Motor neuron (in vitro differentiated cells): ENCODE data around the gene RAB31. TPM values are rescaled to one million over a fixed set of nuclear protein-coding genes. Genes with fewer than 3 reads are reported as not detected.
"Not testable (repeated sequence)": the region's sequence is repeated elsewhere in the genome, so short reads cannot be mapped to it uniquely, and the experiment has no call there.

ENCODE experiments used
- ATAC-seq, 8 experiments: fragments of 200-7000 bp; cut with Tn5 transposase; replicated peaks in 6 of 8; 2 replicates each; pipeline ENCODE4 v1.8.0; 2021; ENCODE audit warnings: mild to moderate bottlenecking in 8 of 8, moderate library complexity in 8 of 8
- H3K27ac ChIP-seq, 2 donors: fragments of 250-450 bp; sonication (Bioruptor Pico); 2 replicates each; pipeline ENCODE4 v1.9.0; 2021; ENCODE audit warnings: antibody characterized with exemption in 2 of 2, mild to moderate bottlenecking in 2 of 2, moderate library complexity in 1 of 2
- H3K4me1 ChIP-seq, 2 donors: fragments of 250-450 bp; sonication (Bioruptor Pico); replicated peaks in 1 of 2; 2 replicates each; pipeline ENCODE4 v1.6.1; 2021; ENCODE audit warnings: antibody characterized with exemption in 2 of 2, mild to moderate bottlenecking in 2 of 2, moderate library complexity in 1 of 2
- H3K4me3 ChIP-seq, 5 donors: fragments of 250-450 bp; sonication (Bioruptor Pico); 2 replicates each; pipeline ENCODE4 v1.9.0; 2021; ENCODE audit warnings: antibody characterized with exemption in 5 of 5, mild to moderate bottlenecking in 5 of 5, moderate library complexity in 4 of 5
- WGBS, 10 experiments: fragments of 450-650 bp; shearing (Covaris generic); methylation state at CpG; one replicate each; pipeline ENCODE4 v1.0.0; 2022; 5-methylcytosine and 5-hydroxymethylcytosine counted together
- in situ Hi-C, 9 experiments: fragments of 400-800 bp; cut with MboI; loops; one replicate each; pipeline ENCODE4 v1.15.0; 2021; ENCODE audit warnings: low sequenced_read_pairs in 9 of 9, low pct_unique_long_range_greater_than_20kb in 2 of 9; ENCODE audit not compliant: unreplicated experiment in 9 of 9
- total RNA-seq, 8 experiments: library from RNA; unstranded; fragments of 300-600 nt; gene quantifications; 2 replicates each; pipeline versions ENCODE4 v1.2.3 to v1.2.4, GENCODE V29; 2022

RAB31 gene
- total RNA-seq, 8 experiments from 2014 or later = 2.8 to 55.2 (median 21.1) TPM

DNA sequence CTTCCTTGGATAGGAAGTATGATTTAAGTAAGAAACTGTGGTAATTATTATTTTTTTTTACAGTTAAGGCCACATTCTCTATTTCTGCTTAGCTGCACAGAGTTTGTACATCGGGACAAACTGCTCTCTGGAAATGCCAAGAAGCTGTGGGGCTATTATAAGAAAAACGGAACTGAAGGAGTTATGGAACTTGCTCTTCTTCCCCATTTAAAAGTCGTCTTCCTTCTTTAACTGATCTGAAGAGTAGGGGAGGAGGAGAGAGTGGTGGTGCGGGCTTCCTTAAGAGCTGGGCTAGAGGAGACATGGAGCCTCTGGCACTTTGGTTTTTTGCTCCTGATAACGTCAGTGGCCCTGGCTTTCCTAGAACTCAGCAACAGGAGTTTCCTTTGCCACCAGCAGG lies 54.4 kb downstream of the RAB31 start:
- 86 to 100% (median 93%) methylated on average over 1 to 5 of the region's 5 CpGs; no CpG with 5 or more reads in 1 of the 10 experiments for WGBS, 10 experiments
- ATAC-seq = no peak
- Histone ChIP-seq H3K4me1 (peaks cover 6 to 19% of the 10 kb centered on the region in 2 donors), H3K4me3 (no peak overlapping the region), H3K27ac (no peak overlapping the region)
- in situ Hi-C loops = loop anchor here in 1 of 9 experiments (25.0 kb wide), 1 partner anchor 150 kb away; the partner anchor contains the start of gene PPP4R1

DNA sequence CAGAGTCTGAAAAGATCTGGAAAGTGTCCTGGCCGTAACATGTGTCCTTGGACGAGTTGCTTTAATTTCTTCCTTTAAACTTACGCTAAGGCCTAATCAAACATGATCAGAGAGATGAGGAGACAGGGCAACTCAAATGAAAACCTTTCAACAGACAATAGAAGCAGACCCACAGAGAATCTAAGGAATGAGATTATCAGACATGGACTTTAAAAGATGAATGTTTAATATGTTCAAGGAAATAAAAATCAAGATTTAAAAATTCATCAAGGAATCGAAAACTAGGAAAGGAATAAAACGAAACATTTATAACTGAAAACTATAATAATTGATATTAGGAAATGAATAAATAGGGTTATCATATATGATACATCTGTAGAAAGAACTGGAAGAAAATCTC lies 55.1 kb downstream of the RAB31 start:
- Histone ChIP-seq H3K4me3 (no peak overlapping the region), H3K4me1 (peaks cover 0 to 13% of the 10 kb centered on the region in 2 donors), H3K27ac (no peak overlapping the region)
- 83 to 100% (median 96%) methylated on average over 1 to 5 of the region's 5 CpGs for WGBS, 10 experiments
- in situ Hi-C loops = loop anchor here in 1 of 9 experiments (25.0 kb wide), 1 partner anchor 151 kb away; the partner anchor contains the start of gene PPP4R1
- ATAC-seq = no peak

DNA sequence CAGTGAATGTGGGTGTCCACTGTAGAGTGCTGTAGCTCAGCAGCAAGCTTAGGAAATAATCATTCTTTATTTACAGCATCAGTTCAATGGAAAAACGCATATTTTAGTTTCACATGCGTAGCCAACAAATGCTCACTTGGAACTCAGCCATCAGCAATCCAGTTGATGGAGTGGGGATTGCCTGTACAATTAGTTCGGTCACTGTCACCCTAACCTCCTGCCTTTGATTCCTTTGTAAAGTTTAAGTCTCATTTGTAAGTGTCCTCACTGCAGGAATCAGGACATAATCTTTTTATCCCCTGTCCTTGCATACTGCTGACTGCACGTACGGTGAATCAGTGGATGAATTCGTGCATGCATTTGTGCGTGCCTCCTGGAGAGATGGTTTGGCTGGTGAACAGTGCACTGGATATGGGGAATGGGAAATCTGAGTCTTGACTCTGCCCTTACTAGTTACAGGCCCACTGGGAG lies 55.9 kb downstream of the RAB31 start:
- Histone ChIP-seq H3K4me3 (no peak overlapping the region), H3K4me1 (peaks cover 0 to 7% of the 10 kb centered on the region in 2 donors), H3K27ac (no peak overlapping the region)
- peak; percentile 53 to 80 (median 73) for ATAC-seq
- 6 to 100% (median 67%) methylated on average over 1 to 7 of the region's 7 CpGs; no CpG with 5 or more reads in 1 of the 10 experiments for WGBS, 10 experiments
- in situ Hi-C loops = loop anchor here in 1 of 9 experiments (25.0 kb wide), 1 partner anchor 152 kb away; the partner anchor contains the start of gene PPP4R1

DNA sequence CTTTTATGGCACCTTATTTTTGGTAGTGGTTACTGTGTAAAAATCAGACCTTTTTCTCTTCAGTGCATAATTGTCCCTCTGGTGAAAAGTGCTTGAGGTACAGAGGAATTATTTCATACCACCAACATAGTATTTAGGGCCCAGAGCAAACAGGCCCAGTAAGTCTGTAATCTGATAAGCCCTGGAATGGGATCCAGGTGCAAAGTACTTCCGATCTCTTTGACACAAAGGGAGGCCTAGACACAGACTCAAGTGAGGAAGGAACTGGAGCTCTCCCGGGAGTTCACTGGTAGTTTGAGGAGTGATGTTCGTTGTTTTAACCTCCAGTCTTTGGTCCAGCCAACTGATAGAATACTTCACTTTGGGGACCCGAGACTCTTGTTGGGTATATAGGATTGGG lies 57.4 kb downstream of the RAB31 start:
- WGBS, 10 experiments = 70 to 100% (median 88%) methylated on average over 1 to 4 of the region's 4 CpGs; no CpG with 5 or more reads in 3 of the 10 experiments
- H3K27ac ChIP-seq = no peak overlapping the region
- ATAC-seq = no peak
- H3K4me3 ChIP-seq = no peak overlapping the region
- in situ Hi-C loops = loop anchor here in 1 of 9 experiments (25.0 kb wide), 1 partner anchor 153 kb away; the partner anchor contains the start of gene PPP4R1
- H3K4me1 ChIP-seq = peaks cover 0 to 7% of the 10 kb centered on the region in 2 donors

DNA sequence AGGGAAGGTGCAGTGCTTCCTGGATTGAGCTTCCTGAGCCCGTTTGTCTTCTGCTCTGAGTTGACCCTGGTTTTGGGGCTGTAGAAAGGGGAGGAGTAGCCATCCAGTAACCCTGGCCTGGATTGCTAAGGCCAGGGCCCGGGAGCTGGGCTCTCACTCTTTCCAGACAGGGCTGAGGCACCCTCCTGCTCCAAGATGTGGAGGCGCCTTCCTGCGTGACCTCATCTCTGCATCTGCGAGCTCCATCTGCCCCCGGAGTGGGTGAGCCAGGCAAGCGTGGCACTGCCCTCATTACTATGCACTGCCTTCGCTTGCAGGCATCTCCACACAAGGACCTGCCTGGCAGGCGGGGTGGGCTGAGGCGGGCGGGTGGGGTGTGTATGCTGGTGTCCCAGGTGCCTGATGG lies 58.0 kb downstream of the RAB31 start:
- ATAC-seq = peak in 4 of 8 experiments; percentile 23 to 51 (median 34)

DNA sequence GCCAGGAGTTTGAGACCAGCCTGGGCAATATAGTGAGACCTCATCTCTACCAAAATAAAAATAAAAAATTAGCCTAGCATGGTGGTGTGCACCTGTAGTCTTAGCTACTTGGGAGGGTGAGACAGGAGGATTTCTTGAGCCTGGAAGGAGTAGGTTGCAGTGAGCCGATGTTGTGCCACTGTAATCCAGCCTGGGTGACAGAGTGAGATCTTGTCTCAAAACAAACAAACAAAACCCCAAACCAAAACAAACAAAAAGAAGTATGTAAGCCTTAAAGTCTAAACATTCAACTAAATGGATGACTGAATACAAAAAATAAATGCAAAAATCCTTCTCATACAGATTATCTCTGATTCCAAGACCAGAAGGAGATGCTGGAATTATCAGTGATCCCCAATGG lies 58.6 kb downstream of the RAB31 start:
- WGBS, 10 experiments = 83 to 100% (median 100%) methylated on average over 1 of the region's 1 CpG; no CpG with 5 or more reads in 6 of the 10 experiments
- ATAC-seq = no peak
- Histone ChIP-seq H3K27ac (no peak overlapping the region), H3K4me1 (peaks cover 0 to 7% of the 10 kb centered on the region in 2 donors), H3K4me3 (no peak overlapping the region)
- in situ Hi-C loops = loop anchor here in 1 of 9 experiments (25.0 kb wide), 1 partner anchor 154 kb away; the partner anchor contains the start of gene PPP4R1

More for the DNA sequence above, 58.0 kb downstream of the RAB31 start:
- in situ Hi-C loops = loop anchor here in 1 of 9 experiments (25.0 kb wide), 1 partner anchor 154 kb away; the partner anchor contains the start of gene PPP4R1
- Histone ChIP-seq H3K4me1 (peaks cover 0 to 7% of the 10 kb centered on the region in 2 donors), H3K4me3 (no peak overlapping the region), H3K27ac (no peak overlapping the region)
- 84 to 100% methylated on average over 4 to 6 of the region's 11 CpGs; no CpG with 5 or more reads in 8 of the 10 experiments for WGBS, 10 experiments

DNA sequence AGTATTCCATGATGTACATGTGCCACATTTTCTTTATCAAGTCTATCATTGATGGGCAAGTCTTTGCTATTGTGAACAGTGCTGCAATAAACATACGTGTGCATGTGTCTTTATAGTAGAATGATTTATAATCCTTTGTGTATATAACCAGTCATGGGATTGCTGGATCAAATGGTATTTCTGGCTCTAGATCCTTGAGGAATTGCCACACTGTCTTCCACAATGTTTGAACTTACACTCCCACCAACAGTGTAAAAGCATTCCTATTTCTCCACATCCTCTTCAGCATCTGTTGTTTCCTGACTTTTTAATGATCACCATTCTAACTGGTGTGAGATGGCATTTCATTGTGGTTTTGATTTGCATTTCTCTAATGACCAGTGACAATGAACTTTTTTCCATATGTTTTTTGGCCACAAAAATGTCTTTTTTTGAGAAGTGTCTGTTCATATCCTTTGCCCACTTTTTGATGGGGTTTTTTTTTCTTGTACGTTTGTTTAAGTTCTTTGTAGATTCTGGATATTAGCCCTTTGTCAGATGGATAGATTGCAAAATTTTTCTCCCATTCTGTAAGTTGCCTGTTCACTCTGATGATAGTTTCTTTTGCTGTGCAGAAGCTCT lies 60.1 kb downstream of the RAB31 start:
- peaks cover 0 to 12% of the 10 kb centered on the region in 2 donors for H3K4me1 ChIP-seq
- not testable (repeated sequence) for H3K27ac ChIP-seq, ATAC-seq, H3K4me3 ChIP-seq
- WGBS, 10 experiments = 58 to 100% (median 96%) methylated on average over 1 to 2 of the region's 2 CpGs
- in situ Hi-C loops = loop anchor here in 1 of 9 experiments (25.0 kb wide), 1 partner anchor 156 kb away; the partner anchor contains the start of gene PPP4R1

DNA sequence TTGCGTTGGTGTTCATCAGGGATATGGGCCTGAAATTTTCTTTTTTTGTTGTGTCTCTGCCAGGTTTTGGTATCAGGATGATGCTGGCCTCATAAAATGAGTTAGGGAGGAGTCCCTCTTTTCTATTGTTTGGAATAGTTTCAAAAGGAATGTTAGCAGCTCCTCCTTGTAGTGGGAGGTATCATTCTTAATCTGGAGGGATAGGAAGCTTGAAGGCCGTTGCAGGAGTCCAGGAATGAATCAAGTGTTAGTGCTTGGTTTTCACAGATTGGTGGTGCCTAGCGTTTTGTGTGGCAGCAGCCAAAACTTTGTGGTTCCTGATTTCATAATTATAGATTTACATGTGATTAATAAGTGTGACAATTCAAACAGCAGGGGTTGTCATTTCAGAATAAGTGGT lies 62.0 kb downstream of the RAB31 start:
- not testable (repeated sequence) for H3K27ac ChIP-seq, H3K4me3 ChIP-seq, H3K4me1 ChIP-seq
- 44 to 92% (median 71%) methylated on average over 2 to 3 of the region's 3 CpGs; no CpG with 5 or more reads in 2 of the 10 experiments for WGBS, 10 experiments
- in situ Hi-C loops = loop anchor here in 1 of 9 experiments (25.0 kb wide), 1 partner anchor 158 kb away; the partner anchor contains the start of gene PPP4R1
- ATAC-seq = peak in 1 of 8 experiments; percentile 27

DNA sequence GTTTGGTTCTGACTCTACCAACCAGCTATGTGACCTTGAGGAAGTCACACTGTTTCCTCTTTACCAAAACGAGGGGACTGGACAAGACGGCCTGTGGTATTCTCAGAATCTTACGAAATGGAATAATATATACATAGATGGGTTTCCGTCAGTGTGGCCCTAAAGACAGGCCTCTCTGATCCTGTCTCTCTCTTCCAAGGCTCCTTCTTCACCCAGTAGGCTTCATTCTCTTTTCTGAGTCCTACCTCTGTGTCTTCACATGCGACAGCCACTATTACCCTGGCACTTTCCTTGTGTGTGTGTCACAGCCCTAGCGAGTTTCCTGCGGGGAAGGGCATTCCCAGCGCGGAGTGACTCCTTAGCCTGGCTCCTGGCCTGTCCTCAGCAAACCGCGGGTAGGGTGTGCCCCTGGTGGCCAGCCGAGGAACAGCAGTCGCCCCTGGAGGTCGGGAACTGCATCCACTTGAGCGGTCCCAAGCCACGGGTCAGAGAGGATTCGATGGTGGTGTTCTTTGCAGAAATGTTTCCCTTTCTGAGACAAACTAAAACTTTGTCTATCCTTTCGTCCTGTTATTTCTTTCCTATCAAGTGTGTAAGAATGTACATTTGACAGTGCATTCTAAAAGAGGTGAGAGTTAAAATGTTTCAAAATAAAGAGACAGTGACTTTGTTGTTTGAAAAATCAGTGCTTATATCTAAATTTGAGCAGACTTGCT lies 63.3 kb downstream of the RAB31 start:
- Histone ChIP-seq H3K27ac (no peak overlapping the region), H3K4me1 (peaks cover 0 to 4% of the 10 kb centered on the region in 2 donors), H3K4me3 (no peak overlapping the region)
- ATAC-seq = peak; percentile 94 to 100 (median 97)
- 5 to 64% (median 32%) methylated on average over 4 to 14 of the region's 18 CpGs; no CpG with 5 or more reads in 1 of the 10 experiments for WGBS, 10 experiments
- in situ Hi-C loops = loop anchor here in 1 of 9 experiments (25.0 kb wide), 1 partner anchor 159 kb away; the partner anchor contains the start of gene PPP4R1

DNA sequence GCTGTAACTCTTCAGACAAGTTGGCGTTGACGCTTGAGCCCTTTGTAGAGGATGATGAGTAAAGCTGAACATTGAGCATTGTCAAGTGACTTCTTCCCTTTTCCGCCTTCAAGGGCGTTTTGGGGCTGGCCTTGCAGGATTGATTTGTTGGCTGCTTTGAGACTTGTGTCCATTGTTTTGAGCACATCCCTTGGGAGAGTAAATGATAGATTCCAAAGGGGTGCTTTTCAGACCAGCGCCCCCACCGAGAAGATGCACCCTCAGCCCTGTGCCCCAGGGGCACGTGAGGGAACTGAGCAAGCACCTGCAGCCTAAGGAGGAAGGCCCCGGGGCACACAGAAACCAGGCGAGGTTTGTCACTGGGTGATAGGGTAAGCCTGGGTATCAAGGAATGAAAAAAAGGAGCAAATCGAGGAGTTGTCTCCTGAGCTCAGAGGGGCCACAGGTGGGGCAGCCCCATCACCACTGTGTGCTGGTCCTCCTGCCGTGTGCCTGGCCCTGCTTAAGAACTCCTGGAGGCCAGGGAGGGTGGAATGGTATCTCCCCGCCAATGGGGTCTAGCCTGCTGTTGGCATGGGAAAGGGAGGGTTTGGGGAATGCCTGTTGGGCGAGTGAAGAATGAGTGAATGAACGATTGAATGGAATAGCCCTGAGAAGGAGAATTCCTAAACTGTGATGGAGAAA lies 64.0 kb downstream of the RAB31 start:
- in situ Hi-C loops = loop anchor here in 1 of 9 experiments (25.0 kb wide), 1 partner anchor 160 kb away; the partner anchor contains the start of gene PPP4R1
- Histone ChIP-seq H3K27ac (no peak overlapping the region), H3K4me3 (no peak overlapping the region), H3K4me1 (peaks cover 0 to 4% of the 10 kb centered on the region in 2 donors)
- WGBS, 10 experiments = 45 to 100% (median 86%) methylated on average over 1 to 10 of the region's 14 CpGs; no CpG with 5 or more reads in 2 of the 10 experiments
- peak in 1 of 8 experiments; percentile 21 for ATAC-seq

DNA sequence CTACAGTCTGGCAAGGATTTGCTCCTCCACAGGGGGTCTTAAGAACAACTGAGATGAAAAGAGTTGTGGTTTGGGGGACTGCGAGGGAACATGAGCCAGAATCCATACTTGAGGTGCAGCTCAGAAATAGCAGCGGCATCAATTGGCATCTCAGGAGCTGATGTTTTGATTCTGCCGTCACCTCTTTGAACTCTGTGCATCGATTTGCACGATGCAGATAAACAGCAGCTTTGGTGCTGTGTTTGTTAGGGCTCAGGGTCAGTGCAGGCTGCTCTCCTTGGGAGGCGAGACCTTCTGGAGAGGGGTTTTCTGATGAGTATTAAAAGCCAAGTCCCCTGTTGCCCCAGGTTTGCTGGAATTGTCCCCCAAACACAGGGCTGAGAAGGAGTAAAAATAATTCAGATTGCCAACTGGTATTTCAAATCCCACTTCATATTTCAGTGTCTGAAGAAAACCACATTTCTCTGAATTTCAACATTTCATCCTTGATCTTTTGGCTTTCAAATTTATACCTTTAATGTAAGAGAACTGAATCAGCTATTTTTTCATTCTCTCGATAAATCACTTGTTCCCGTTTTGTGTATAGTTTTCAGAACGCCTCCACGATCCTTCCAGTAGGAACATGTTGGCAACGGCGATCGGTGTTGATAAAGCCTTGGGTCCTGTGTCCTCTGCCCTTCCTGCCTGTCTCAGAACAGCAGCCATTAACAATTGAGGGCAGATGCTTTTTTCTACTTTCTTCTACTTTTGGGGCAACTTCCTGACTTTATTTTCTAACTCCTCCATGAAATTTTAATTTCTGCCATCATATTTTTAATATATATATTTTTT lies 65.0 kb downstream of the RAB31 start:
- in situ Hi-C loops = loop anchor here in 1 of 9 experiments (25.0 kb wide), 1 partner anchor 161 kb away; the partner anchor contains the start of gene PPP4R1
- peaks cover 0 to 4% of the 10 kb centered on the region in 2 donors for H3K4me1 ChIP-seq
- 88 to 100% (median 96%) methylated on average over 4 to 13 of the region's 13 CpGs; no CpG with 5 or more reads in 1 of the 10 experiments for WGBS, 10 experiments
- no peak for ATAC-seq
- H3K27ac ChIP-seq = no peak overlapping the region
- H3K4me3 ChIP-seq = no peak overlapping the region
